GM12872 (cell line): Measurements from ENCODE around the gene PEAK3.

Source experiments
- TF ChIP-seq, protein P1 (sequence below): IDR thresholded peaks from 3 replicates; pipeline ENCODE4 v1.5.1; 2011; ENCODE audit warnings: low read depth, mild to moderate bottlenecking, low read length, moderate library complexity; ENCODE audit not compliant: insufficient read depth

The PEAK3 gene

DNA sequence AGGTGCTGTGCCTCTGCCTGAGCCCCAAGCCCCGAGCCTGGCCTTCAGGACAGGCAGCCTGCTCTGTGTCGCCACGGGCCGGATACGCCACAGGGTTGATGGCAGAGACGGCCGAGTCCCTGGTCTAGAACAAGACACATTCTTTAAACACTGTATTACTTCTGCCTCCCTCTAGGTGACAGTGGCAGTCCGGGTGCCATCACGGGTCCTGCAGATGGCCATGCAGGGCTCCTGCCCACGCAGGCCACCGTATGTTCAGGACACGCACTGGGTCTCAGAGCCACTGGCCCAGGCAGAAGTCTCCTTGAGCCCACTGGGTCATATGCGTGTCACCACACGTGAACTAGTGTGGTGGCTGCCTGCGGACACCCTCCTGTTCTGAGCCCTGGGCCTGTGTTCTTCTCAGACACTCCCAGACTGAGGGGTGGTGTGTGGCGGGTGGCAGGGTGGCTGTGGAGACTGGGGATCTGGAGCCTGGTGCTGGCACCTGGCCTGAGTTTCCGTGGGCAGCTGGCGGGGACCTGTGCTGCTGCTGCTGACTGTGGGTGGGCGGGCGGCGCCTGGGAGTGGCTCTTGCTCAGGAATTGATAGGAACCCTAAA, 50.3 kb downstream of the PEAK3 start:
- TF ChIP-seq, protein P1, sequence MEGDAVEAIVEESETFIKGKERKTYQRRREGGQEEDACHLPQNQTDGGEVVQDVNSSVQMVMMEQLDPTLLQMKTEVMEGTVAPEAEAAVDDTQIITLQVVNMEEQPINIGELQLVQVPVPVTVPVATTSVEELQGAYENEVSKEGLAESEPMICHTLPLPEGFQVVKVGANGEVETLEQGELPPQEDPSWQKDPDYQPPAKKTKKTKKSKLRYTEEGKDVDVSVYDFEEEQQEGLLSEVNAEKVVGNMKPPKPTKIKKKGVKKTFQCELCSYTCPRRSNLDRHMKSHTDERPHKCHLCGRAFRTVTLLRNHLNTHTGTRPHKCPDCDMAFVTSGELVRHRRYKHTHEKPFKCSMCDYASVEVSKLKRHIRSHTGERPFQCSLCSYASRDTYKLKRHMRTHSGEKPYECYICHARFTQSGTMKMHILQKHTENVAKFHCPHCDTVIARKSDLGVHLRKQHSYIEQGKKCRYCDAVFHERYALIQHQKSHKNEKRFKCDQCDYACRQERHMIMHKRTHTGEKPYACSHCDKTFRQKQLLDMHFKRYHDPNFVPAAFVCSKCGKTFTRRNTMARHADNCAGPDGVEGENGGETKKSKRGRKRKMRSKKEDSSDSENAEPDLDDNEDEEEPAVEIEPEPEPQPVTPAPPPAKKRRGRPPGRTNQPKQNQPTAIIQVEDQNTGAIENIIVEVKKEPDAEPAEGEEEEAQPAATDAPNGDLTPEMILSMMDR: no peak

DNA sequence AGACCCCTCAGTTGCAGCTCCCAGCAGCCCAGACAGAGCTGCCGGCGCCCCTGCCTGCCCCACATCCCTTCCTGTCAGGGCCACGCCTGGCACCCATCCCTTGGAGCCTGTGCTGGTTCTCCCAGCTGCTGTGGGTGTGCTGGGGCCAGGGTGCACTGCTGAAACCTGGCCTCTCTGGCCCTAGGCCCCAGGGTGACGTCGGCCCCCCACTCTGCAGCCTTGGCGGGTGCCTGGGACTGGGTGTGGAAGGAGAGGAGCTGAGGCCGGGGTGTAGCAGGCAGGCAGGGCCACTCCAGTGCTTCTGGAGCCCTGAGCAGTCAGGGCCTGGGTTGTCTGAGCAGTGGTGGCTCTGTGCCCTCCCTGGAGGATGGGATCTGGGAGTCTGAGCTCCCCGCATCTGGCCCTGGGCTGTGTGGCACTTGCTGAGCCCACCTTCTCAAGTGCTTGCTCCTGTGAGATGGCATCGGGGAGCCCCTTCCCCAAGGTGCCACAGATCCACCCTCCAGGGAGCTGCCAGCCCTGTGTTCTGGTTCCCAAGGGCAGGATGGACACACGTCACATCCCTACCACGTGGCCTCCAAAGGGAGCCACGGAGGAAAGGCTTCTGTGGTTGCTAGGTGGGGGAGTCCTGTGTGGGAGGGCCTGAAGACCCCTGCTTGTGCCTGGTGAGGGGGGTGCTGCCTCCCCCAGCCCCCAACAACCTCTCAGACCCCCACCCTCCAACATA, 51.0 kb downstream of the PEAK3 start:
- TF ChIP-seq, protein P1: no peak

DNA sequence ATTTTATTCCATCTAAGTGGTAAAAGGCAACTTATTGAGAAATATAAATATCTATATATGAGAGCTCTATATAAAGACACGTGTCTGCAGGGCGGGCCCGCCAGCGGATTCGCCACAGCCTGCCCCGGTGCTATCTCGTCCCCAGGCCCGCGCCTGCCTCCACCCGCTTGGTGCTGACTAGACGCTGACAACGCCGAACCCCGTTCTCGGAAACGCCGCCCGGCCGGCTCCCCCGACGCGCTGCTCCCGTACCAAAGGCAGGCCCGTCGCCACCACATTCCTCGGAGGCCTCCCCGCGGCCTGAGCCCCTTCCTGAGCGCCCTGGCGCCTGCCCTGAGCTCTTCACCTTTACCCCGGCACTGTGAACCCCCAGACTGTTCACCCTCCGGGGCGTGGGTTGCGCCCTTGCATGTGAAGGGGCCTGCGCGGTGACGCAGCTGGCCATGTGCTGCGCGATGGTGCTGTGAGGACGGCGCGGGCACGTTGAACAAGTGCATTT, 51.9 kb downstream of the PEAK3 start:
- TF ChIP-seq, protein P1: no peak

DNA sequence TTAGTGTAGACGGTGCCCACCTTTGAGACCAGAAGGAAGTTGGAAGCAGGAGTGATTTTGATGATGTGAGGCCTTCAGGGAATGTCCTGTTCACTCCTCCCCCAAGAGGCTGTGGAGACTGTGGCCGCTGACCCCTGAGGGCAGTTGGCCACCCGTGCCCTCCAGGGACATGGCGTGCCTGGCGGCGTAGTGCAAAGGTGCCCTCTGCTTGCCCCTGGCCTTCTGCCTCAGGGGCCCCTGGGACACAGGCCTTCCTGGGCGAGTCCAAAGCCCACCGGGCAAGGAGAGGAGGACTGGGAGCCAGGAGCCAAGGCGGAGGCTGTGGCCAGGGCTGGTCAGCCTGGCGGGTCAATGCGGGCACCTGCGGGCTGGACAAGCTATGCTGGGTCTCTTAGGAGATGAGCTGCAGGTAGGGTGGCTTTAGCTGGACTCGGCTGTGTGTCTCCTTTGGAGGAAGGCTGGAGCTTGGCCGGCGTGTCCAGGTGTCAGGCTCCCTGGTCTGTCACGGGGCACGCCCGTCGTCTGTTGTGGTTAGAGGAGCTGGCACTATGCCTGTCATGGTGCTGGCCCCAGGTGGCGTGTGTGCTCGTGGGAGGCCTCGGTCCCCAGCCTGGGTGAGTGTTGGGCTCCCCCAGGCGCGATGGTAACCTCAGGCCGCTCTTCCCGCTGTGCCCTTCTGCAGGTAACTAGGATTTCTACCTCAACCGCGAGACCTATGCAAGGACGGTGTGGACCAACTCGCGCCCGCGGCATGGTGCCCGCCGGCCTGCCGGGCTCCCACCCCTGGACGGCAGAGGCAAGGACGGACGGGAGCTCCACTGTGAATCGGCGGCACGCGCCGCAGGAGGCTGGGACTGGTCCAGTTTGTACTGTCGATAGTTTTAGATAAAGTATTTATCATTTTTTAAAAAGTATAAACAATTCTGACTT, 52.6 kb downstream of the PEAK3 start:
- TF ChIP-seq, protein P1: no peak

DNA sequence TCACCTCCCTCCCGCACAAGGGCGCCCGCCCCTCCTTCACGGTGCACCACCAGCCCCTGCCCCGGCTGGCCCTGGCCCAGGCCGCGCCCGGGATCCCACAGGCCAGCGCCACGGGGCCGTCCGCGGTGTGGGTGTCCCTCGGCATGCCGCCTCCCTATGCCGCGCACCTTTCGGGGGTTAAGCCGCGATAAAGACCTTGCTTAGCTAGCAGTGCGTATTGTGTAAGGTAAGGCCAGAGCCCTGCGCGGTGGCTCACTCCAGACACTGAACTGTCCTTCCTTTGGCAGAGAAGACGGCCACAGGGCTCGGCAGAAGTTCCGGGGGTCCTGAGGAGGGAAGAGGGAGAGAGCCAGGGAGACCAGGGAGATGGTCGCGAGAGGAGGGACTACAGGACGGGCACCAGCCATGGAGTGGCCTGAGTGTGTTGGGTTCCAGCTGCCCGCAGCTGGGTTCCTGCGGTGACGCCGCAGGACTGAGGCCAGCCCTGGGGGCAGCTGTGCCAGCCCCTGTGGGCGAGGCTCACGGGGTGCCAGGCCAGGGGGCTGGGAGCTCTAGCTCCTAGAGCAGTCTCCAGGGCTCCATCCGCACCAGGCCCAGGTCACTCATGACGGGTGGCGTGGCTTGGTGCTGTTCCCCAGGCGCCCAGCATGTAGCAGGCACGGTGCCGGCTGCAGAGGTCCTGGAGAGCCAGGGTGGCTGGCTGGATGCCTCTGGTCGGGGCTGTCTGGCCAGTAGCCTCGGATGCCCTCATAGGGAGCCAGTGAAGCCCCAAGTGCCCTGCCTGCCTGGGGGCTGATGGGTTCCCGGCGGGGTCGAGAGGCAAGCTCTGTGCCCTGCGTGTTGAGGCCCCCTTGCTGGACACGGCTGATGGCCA, 53.6 kb downstream of the PEAK3 start:
- TF ChIP-seq, protein P1: no peak

DNA sequence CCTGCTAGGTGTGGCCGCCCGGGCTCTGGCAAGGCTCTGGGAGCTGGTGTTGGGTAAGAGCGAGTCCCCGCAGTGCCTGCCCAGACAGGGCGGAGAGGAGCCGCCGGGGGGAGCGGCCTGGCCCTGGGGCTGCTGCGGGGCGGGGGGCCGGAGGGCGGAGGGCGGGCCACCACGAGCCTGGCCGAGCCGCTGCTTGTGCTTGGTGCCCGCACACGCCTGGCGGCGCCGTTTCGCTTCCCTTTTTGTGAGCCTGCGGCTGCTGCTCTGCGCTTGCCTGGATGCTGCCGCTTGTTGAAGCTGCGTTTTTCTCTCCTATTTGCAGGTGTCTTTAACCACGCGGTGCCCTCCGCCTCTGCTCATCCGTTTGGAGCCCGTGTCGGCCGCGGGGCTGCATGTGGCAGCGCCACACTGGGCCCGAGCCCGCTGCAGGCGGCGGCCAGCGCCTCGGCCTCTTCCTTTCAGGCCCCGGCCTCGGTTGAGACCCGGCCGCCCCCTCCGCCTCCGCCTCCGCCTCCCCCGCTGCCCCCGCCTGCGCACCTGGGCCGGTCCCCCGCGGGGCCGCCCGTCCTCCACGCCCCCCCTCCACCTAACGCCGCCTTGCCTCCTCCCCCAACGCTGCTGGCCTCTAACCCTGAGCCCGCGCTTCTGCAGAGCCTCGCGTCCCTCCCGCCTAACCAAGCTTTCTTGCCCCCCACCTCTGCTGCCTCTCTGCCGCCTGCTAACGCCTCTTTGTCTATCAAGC, 54.4 kb downstream of the PEAK3 start:
- TF ChIP-seq, protein P1: peak; percentile 39
